HCT116 (cell line): Measurements from ENCODE around the gene PCSK2. TPM values are rescaled to one million over a fixed set of nuclear protein-coding genes. Genes with fewer than 3 reads are reported as not detected.

Source experiments
- ATAC-seq: fragments of 200-7000 bp; cut with Tn5 transposase; 2 replicates; pipeline ENCODE4 v1.9.1; 2020; ENCODE audit warnings: mild to moderate bottlenecking, moderate library complexity
- BruUV-seq: library from RNA; stranded (reverse); fragments of 400-500 nt; replicated peaks from 2 replicates; lab custom pipeline; 2021; lab: Mats Ljungman, UMichigan
- CTCF ChIA-PET: fragments of 300-600 bp; sonication (Branson Sonifier 250); formaldehyde crosslinking; loops from one replicate; lab custom pipeline; 2021; ENCODE audit warnings: antibody characterized with exemption; lab: Charles Lee
- POLR2A ChIA-PET: fragments of 300-600, 350-600 bp; sonication (Branson Sonifier 250); formaldehyde crosslinking; loops from one replicate; lab custom pipeline; 2021; ENCODE audit warnings: antibody characterized with exemption; lab: Charles Lee
- RAD21 ChIA-PET, 2 experiments: fragments of 300-600 bp; sonication (Branson Sonifier 250); formaldehyde crosslinking; loops; one replicate each; lab custom pipeline; 2023; ENCODE audit warnings: low total read pairs in 2 of 2; ENCODE audit not compliant: uncharacterized antibody in 2 of 2, unreplicated experiment in 2 of 2, low non-redundant PET in 1 of 2; lab: Charles Lee
- DNase-seq: peaks from one replicate; pipeline ENCODE4 v3.0.0-alpha.2; 2010; ENCODE audit warnings: low read depth, low spot score
- H2AFZ ChIP-seq: fragments of 200-600 bp; shearing (Covaris generic), sonication (generic); 2 replicates; pipeline ENCODE4 v1.6.1; 2017; ENCODE audit warnings: low read depth, mixed run types, mixed read lengths, antibody characterized with exemption, low read length; ENCODE audit not compliant: poor library complexity, severe bottlenecking
- H3K27ac ChIP-seq: 2 replicates; pipeline ENCODE4 v1.5.1; 2012; ENCODE audit warnings: low read depth, low read length
- H3K27me3 ChIP-seq: fragments of 200-600 bp; sonication (generic); 2 replicates; pipeline ENCODE4 v1.6.1; 2016; ENCODE audit warnings: mixed run types, low read length, mixed read lengths; ENCODE audit not compliant: insufficient read depth
- H3K36me3 ChIP-seq, 2 experiments: fragments of 200-500 bp in 1 of 2; fragments of 200-600 bp in 1 of 2; sonication (Bioruptor generic) in 1 of 2; sonication (generic) in 1 of 2; 2 replicates each; pipeline versions ENCODE4 v1.5.1 to v1.6.1; 2014 to 2016; ENCODE audit warnings: low read length in 2 of 2, inconsistent platforms in 1 of 2, mixed read lengths in 1 of 2, mixed run types in 1 of 2; ENCODE audit not compliant: insufficient read depth in 2 of 2, control insufficient read depth in 1 of 2
- H3K4me1 ChIP-seq, 2 experiments: fragments of 200-600 bp in 1 of 2; sonication (generic) in 1 of 2; 2 replicates each; pipeline versions ENCODE4 v1.5.1 to v1.6.1; 2012 to 2017; ENCODE audit warnings: low read length in 2 of 2, inconsistent platforms in 1 of 2, mild to moderate bottlenecking in 1 of 2, mixed read lengths in 1 of 2, mixed run types in 1 of 2, moderate library complexity in 1 of 2; ENCODE audit not compliant: insufficient read depth in 2 of 2, control insufficient read depth in 1 of 2
- H3K4me2 ChIP-seq: fragments of 200-600 bp; sonication (generic); 2 replicates; pipeline ENCODE4 v1.6.1; 2017; ENCODE audit warnings: mixed run types, low read length, mixed read lengths
- H3K4me3 ChIP-seq, 2 experiments: fragments of 200-600 bp in 1 of 2; sonication (generic) in 1 of 2; replicated peaks in 1 of 2; 2 replicates each; pipeline ENCODE4 v1.5.1; 2011 to 2016; ENCODE audit warnings: low read length in 2 of 2, control low read depth in 1 of 2, low read depth in 1 of 2, mild to moderate bottlenecking in 1 of 2, mixed read lengths in 1 of 2, mixed run types in 1 of 2
- H3K79me2 ChIP-seq: fragments of 200-600 bp; sonication (generic); 2 replicates; pipeline ENCODE4 v1.6.1; 2017; ENCODE audit warnings: mild to moderate bottlenecking, mixed run types, low read length, moderate library complexity, mixed read lengths; ENCODE audit not compliant: insufficient read depth
- H3K9ac ChIP-seq: fragments of 200-600 bp; sonication (generic); 2 replicates; pipeline ENCODE4 v1.6.1; 2016; ENCODE audit warnings: low read length, mixed read lengths
- H3K9me2 ChIP-seq: fragments of 200-600 bp; sonication (generic), shearing (Covaris generic); 2 replicates; pipeline ENCODE4 v1.6.1; 2017; ENCODE audit warnings: mixed run types, mild to moderate bottlenecking, moderate library complexity; ENCODE audit not compliant: insufficient read depth
- H3K9me3 ChIP-seq, 2 experiments: fragments of 200-500 bp in 1 of 2; fragments of 200-600 bp in 1 of 2; sonication (Bioruptor generic) in 1 of 2; sonication (generic) in 1 of 2; 2 replicates each; pipeline ENCODE4 v1.6.1; 2014 to 2017; ENCODE audit warnings: low read length in 2 of 2, mixed read lengths in 2 of 2, inconsistent platforms in 1 of 2, low read depth in 1 of 2, mild to moderate bottlenecking in 1 of 2, mixed run types in 1 of 2, moderate library complexity in 1 of 2; ENCODE audit not compliant: control insufficient read depth in 1 of 2, insufficient read depth in 1 of 2
- H4K20me1 ChIP-seq: fragments of 200-600 bp; sonication (generic), shearing (Covaris generic); 2 replicates; pipeline ENCODE4 v1.6.1; 2017; ENCODE audit warnings: mixed run types, mild to moderate bottlenecking, moderate library complexity; ENCODE audit not compliant: insufficient read depth
- CBX3 ChIP-seq: IDR thresholded peaks from 2 replicates; pipeline ENCODE4 v1.6.1; 2012; ENCODE audit warnings: low read depth
- EGR1 ChIP-seq: IDR thresholded peaks from 2 replicates; pipeline ENCODE4 v1.6.1; 2012; ENCODE audit warnings: low read depth
- ELF1 ChIP-seq: IDR thresholded peaks from 2 replicates; pipeline ENCODE4 v1.6.1; 2012; ENCODE audit warnings: low read depth, borderline replicate concordance
- EZH2phosphoT487 ChIP-seq: fragments of 200-600 bp; IDR thresholded peaks from 2 replicates; pipeline ENCODE4 v1.6.1; 2018; ENCODE audit warnings: antibody characterized with exemption, borderline replicate concordance
- FOSL1 ChIP-seq: IDR thresholded peaks from 2 replicates; pipeline ENCODE4 v1.6.1; 2012; ENCODE audit warnings: low read depth
- POLR2A ChIP-seq: IDR thresholded peaks from 2 replicates; pipeline ENCODE4 v1.7.0; 2011; ENCODE audit warnings: borderline replicate concordance; ENCODE audit not compliant: insufficient read depth, insufficient read length; ENCODE audit errors: extremely low read depth
- RAD21 ChIP-seq: IDR thresholded peaks from 2 replicates; pipeline ENCODE4 v1.6.1; 2012; ENCODE audit warnings: low read depth, mild to moderate bottlenecking
- SP1 ChIP-seq: IDR thresholded peaks from 2 replicates; pipeline ENCODE4 v1.6.1; 2012; ENCODE audit warnings: low read depth
- SRF ChIP-seq: IDR thresholded peaks from 2 replicates; pipeline ENCODE4 v1.6.1; 2012; ENCODE audit warnings: low read depth
- ZNF274 ChIP-seq: fragments of 200-500 bp; sonication (Bioruptor generic); IDR thresholded peaks from 2 replicates; pipeline ENCODE4 v1.6.1; 2014; ENCODE audit warnings: mild to moderate bottlenecking, low read depth, low read length, inconsistent platforms
- intact Hi-C: fragments of 100-400 bp; cut with micrococcal nuclease; formaldehyde crosslinking; loops from 2 replicates; pipeline ENCODE4 v1.10.0; 2022
- total RNA-seq: library from RNA; stranded (reverse); gene quantifications from one replicate; pipeline ENCODE4 v1.2.1, GENCODE V29; 2021; ENCODE audit not compliant: unreplicated experiment
- TF ChIP-seq, protein P1 (sequence below): IDR thresholded peaks from 2 replicates; pipeline ENCODE4 v1.6.1; 2012; ENCODE audit warnings: low read depth
- TF ChIP-seq, protein P2 (sequence below): IDR thresholded peaks from 2 replicates; pipeline ENCODE4 v1.6.1; 2012
- TF ChIP-seq, protein P3 (sequence below), 3 experiments: fragments of 200-600 bp in 1 of 3; sonication (generic) in 1 of 3; IDR thresholded peaks in 2 of 3; conservative IDR thresholded peaks in 1 of 3; 2 replicates each; pipeline ENCODE4 v1.5.1; 2012 to 2017; ENCODE audit warnings: low read depth in 2 of 3, low read length in 2 of 3, antibody characterized with exemption in 1 of 3, borderline replicate concordance in 1 of 3, control low read depth in 1 of 3, mild to moderate bottlenecking in 1 of 3, mixed read lengths in 1 of 3, mixed run types in 1 of 3, moderate library complexity in 1 of 3; ENCODE audit not compliant: insufficient read depth in 1 of 3

The PCSK2 gene
- total RNA-seq, 1 experiment from 2014 or later: not detected

DNA sequence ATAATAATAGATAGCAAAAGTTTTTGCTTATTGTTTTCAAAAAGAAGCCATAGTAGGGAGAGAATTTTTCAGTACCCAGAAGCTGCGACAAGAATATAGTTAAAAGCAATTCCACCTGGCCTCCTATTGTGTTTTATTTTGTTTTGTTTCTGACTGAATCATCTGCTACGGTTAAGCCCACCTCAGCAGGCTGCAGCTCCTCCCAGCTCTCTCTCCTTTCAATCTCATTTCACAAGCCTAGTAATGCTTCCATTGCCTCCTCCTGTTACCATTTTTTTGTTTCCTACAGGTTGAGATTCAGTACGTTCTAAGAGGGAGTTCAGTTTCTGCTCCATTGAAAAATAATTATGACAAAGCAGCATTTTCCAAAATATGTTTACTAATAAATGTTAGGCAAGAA is 77.9 kb downstream of the PCSK2 start (continued):
- TF ChIP-seq, protein P1, sequence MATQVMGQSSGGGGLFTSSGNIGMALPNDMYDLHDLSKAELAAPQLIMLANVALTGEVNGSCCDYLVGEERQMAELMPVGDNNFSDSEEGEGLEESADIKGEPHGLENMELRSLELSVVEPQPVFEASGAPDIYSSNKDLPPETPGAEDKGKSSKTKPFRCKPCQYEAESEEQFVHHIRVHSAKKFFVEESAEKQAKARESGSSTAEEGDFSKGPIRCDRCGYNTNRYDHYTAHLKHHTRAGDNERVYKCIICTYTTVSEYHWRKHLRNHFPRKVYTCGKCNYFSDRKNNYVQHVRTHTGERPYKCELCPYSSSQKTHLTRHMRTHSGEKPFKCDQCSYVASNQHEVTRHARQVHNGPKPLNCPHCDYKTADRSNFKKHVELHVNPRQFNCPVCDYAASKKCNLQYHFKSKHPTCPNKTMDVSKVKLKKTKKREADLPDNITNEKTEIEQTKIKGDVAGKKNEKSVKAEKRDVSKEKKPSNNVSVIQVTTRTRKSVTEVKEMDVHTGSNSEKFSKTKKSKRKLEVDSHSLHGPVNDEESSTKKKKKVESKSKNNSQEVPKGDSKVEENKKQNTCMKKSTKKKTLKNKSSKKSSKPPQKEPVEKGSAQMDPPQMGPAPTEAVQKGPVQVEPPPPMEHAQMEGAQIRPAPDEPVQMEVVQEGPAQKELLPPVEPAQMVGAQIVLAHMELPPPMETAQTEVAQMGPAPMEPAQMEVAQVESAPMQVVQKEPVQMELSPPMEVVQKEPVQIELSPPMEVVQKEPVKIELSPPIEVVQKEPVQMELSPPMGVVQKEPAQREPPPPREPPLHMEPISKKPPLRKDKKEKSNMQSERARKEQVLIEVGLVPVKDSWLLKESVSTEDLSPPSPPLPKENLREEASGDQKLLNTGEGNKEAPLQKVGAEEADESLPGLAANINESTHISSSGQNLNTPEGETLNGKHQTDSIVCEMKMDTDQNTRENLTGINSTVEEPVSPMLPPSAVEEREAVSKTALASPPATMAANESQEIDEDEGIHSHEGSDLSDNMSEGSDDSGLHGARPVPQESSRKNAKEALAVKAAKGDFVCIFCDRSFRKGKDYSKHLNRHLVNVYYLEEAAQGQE: no peak
- TF ChIP-seq FOSL1: no peak

DNA sequence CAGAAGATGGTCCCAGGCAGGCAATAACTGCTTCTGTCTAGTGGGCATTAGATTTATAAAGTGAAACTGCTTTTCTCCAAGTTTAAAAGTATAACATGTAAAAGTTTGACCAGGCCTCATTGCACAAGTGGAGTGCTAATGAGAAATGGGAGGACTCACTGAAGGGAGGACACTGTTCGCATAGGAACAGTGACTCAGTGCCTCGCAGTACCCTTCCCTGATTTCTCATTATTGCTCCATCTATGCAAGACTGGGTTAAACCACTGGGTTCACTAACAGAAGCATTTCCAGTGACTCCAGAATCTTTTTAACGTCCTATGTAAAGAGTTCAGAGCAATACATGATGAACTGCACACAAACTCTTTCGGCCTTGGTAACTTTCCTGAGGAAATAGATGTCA is 79.6 kb downstream of the PCSK2 start:
- Histone ChIP-seq H3K9me3 (no peaks in the 10 kb centered on the region), H3K27ac (no peak overlapping the region), H2AFZ (no peak overlapping the region), H3K4me2 (no peak overlapping the region), H3K27me3 (peaks cover 9% of the 10 kb centered on the region; the same call in 1 of the 2 replicates), H3K9me2 (no peaks in the 10 kb centered on the region), H3K4me3 (no peak overlapping the region), H3K36me3 (no peaks in the 10 kb centered on the region), H3K4me1 (no peaks in the 10 kb centered on the region), H3K9ac (no peak overlapping the region), H4K20me1 (no peaks in the 10 kb centered on the region), H3K79me2 (no peaks in the 10 kb centered on the region)
- ChIA-PET POLR2A (no interaction called here), CTCF (no interaction called here), RAD21 (no interaction called here)
- ATAC-seq (no peak), DNase-seq (no peak)
- intact Hi-C loops: no loop called here
- BruUV-seq: no TSS peak
- TF ChIP-seq RAD21 (no peak), ZNF274 (no peak), EZH2phosphoT487 (no peak), SP1 (no peak), EGR1 (no peak), CBX3 (no peak), SRF (no peak), ELF1 (no peak), POLR2A (no peak)
- TF ChIP-seq, protein P2, sequence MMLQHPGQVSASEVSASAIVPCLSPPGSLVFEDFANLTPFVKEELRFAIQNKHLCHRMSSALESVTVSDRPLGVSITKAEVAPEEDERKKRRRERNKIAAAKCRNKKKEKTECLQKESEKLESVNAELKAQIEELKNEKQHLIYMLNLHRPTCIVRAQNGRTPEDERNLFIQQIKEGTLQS: no peak
- TF ChIP-seq, protein P3, sequence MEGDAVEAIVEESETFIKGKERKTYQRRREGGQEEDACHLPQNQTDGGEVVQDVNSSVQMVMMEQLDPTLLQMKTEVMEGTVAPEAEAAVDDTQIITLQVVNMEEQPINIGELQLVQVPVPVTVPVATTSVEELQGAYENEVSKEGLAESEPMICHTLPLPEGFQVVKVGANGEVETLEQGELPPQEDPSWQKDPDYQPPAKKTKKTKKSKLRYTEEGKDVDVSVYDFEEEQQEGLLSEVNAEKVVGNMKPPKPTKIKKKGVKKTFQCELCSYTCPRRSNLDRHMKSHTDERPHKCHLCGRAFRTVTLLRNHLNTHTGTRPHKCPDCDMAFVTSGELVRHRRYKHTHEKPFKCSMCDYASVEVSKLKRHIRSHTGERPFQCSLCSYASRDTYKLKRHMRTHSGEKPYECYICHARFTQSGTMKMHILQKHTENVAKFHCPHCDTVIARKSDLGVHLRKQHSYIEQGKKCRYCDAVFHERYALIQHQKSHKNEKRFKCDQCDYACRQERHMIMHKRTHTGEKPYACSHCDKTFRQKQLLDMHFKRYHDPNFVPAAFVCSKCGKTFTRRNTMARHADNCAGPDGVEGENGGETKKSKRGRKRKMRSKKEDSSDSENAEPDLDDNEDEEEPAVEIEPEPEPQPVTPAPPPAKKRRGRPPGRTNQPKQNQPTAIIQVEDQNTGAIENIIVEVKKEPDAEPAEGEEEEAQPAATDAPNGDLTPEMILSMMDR (IDR thresholded peaks at IDR 0.05 in 2 of 3, conservative IDR thresholded peaks at IDR 0.05 in 1 of 3; ENCODE audit: borderline replicate concordance in 1 of 3, insufficient read depth in 1 of 3, low read depth in 2 of 3, low read length in 2 of 3): no peak
